ENCODE results near the gene ACBD4.

ACBD4 gene

DNA sequence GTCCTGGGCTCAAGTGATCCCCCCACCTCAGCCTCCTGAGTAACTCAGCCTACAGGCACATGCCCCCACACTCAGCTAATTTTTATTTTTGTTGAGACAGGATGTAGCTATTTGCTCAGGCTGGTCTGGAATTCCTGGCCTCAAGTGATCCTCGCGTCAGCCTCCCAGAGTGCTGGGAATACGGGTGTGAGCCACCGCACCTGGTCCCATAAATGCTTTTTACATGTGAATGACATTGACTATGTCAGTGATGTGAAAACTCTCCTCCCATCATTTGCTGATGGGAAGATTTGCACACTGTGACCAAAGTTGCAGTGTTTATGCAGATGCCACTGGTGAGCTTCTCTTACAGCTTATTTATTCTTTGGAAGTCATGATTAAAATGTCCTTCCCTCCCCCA is 18.2 kb upstream of the ACBD4 start:
- no peaks in the 10 kb centered on the region for H3K4me1 ChIP-seq
- H3K4me3 ChIP-seq (ENCODE audit: low read depth, low read length): no peak overlapping the region
- no peak overlapping the region for H3K4me2 ChIP-seq (ENCODE audit: low read length)
- no peak overlapping the region for H3K27ac ChIP-seq
- no peaks in the 10 kb centered on the region for H3K9me3 ChIP-seq (ENCODE audit: control insufficient read depth, low read length)
- TF ChIP-seq, protein P1, sequence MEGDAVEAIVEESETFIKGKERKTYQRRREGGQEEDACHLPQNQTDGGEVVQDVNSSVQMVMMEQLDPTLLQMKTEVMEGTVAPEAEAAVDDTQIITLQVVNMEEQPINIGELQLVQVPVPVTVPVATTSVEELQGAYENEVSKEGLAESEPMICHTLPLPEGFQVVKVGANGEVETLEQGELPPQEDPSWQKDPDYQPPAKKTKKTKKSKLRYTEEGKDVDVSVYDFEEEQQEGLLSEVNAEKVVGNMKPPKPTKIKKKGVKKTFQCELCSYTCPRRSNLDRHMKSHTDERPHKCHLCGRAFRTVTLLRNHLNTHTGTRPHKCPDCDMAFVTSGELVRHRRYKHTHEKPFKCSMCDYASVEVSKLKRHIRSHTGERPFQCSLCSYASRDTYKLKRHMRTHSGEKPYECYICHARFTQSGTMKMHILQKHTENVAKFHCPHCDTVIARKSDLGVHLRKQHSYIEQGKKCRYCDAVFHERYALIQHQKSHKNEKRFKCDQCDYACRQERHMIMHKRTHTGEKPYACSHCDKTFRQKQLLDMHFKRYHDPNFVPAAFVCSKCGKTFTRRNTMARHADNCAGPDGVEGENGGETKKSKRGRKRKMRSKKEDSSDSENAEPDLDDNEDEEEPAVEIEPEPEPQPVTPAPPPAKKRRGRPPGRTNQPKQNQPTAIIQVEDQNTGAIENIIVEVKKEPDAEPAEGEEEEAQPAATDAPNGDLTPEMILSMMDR (IDR thresholded peaks at IDR 0.05): no peak
- no peaks in the 10 kb centered on the region for H3K27me3 ChIP-seq (ENCODE audit: control insufficient read depth, insufficient read depth, low read length)
- H3K79me2 ChIP-seq: no peaks in the 10 kb centered on the region
- H3K9ac ChIP-seq: no peak overlapping the region
- no peaks in the 10 kb centered on the region for H3K36me3 ChIP-seq (ENCODE audit: control insufficient read depth, insufficient read depth, low read length)
- no peak overlapping the region for H2AFZ ChIP-seq

DNA sequence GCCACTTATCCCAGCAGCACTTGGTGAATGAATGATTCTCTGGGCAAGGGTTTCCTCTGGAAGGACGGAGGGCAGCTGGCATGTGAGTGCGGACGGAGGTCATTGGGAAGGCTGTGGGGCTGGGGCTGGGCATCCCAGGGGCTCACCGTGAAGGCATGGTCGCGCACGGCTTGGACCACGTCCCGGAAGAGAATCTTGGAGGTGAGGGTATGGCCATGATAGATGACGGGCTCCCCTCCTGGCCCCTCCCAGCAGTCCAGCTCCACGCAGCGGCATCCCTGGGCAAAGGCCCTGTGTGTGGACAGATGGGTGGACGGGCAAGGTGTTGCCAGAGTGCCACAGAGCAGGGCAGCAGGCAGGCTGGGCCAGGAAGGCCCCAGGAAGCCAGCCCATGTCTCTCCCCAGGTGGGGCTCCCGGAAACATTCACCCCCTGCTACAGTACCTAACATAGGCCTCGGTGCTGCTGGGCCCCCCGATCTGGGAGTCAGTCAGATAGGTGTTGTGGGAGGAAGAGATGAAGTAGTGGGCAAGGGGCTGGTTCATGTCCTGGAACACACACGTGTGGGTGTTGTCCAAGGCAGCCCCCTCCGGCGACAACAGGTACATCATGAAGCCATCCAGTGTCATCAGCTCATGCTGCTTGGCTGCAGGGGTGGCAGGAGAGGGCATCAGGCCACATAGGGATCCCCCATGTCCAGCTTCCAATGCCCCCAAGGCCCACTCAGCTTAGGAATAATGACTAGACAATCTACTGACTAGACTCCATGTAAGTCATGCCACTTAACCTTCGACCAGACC is 17.4 kb upstream of the ACBD4 start:
- H3K4me1 ChIP-seq: no peaks in the 10 kb centered on the region
- H3K4me2 ChIP-seq (ENCODE audit: low read length): no peak overlapping the region
- H3K27me3 ChIP-seq (ENCODE audit: control insufficient read depth, insufficient read depth, low read length): no peaks in the 10 kb centered on the region
- H3K27ac ChIP-seq: no peak overlapping the region
- TF ChIP-seq, protein P1 (IDR thresholded peaks at IDR 0.05): no peak
- no peaks in the 10 kb centered on the region for H3K79me2 ChIP-seq
- H2AFZ ChIP-seq: no peak overlapping the region
- no peaks in the 10 kb centered on the region for H3K9me3 ChIP-seq (ENCODE audit: control insufficient read depth, low read length)
- H3K9ac ChIP-seq: no peak overlapping the region
- no peaks in the 10 kb centered on the region for H3K36me3 ChIP-seq (ENCODE audit: control insufficient read depth, insufficient read depth, low read length)
- no peak overlapping the region for H3K4me3 ChIP-seq (ENCODE audit: low read depth, low read length)

DNA sequence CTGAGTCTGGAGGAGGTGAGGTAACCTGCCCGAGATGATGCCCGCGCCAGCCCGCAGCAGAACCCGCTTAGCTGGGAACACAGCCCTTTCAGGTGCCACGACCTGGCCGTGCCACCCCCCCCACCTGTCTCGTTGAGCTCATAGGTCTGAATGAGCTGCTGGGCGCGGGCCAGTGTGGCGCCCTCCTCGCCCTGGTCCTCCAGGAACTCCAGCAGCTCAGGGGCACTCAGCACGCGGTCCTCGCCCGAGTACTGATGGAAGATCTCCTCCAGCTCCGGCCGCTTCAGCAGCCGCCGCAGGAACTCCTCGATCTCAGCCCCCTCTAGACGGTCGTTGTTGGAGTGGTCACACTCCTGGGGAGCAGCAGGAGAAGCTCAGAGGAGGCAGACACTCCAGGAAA is 16.8 kb upstream of the ACBD4 start:
- no peaks in the 10 kb centered on the region for H3K9me3 ChIP-seq (ENCODE audit: control insufficient read depth, low read length)
- no peak overlapping the region for H3K27ac ChIP-seq
- no peaks in the 10 kb centered on the region for H3K79me2 ChIP-seq
- TF ChIP-seq, protein P1 (IDR thresholded peaks at IDR 0.05): no peak
- H3K4me2 ChIP-seq (ENCODE audit: low read length): no peak overlapping the region
- no peaks in the 10 kb centered on the region for H3K4me1 ChIP-seq
- no peaks in the 10 kb centered on the region for H3K36me3 ChIP-seq (ENCODE audit: control insufficient read depth, insufficient read depth, low read length)
- no peak overlapping the region for H2AFZ ChIP-seq
- H3K27me3 ChIP-seq (ENCODE audit: control insufficient read depth, insufficient read depth, low read length): no peaks in the 10 kb centered on the region
- H3K9ac ChIP-seq: no peak overlapping the region
- no peak overlapping the region for H3K4me3 ChIP-seq (ENCODE audit: low read depth, low read length)

DNA sequence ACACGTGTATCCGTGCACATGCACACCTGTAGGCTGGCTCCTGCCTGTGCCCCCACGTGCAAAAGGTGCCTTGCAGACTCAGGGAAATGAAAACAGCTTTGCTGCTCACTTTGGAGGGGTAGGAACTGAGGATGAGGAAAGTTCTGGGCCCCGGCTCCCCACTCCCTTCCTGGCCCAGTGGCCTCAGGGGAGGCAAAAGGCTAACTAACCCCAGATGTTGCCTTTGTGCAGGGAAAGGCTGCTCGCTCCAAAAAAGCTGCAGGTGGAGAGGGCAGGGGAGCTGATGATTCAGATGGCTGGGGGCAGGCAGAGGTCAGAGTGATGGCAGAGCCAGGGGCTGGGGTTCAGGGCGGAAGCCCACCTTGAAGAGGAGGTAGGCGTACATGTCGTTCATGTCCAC is 15.5 kb upstream of the ACBD4 start:
- H3K4me1 ChIP-seq: peaks cover 3% of the 10 kb centered on the region
- H3K36me3 ChIP-seq (ENCODE audit: control insufficient read depth, insufficient read depth, low read length): no peaks in the 10 kb centered on the region
- H3K4me3 ChIP-seq (ENCODE audit: low read depth, low read length): no peak overlapping the region
- no peaks in the 10 kb centered on the region for H3K9me3 ChIP-seq (ENCODE audit: control insufficient read depth, low read length)
- H3K9ac ChIP-seq: no peak overlapping the region
- H3K4me2 ChIP-seq (ENCODE audit: low read length): no peak overlapping the region
- H3K27me3 ChIP-seq (ENCODE audit: control insufficient read depth, insufficient read depth, low read length): no peaks in the 10 kb centered on the region
- no peaks in the 10 kb centered on the region for H3K79me2 ChIP-seq
- H2AFZ ChIP-seq: no peak overlapping the region
- H3K27ac ChIP-seq: no peak overlapping the region
- TF ChIP-seq, protein P1 (IDR thresholded peaks at IDR 0.05): no peak

DNA sequence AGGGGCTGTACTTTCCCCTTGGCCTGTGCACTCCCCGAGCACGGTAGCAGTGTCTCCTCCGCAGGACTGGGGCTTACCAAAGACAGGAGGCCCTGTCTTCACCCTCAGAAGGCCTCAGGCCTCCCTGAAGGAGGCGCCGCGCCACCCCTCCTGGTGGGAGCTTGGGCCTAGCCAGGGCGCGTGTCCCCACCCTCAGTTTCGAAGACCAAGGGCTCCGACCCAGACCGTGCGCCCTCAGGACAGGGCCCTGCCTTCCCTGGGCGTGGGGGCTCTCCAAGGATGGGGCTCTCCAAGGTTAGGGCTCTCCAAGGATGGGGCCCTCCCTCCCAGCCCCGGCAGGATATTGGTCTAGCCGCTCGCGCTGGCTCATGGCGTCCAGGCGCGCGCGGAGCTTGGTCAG is 14.9 kb upstream of the ACBD4 start:
- H3K4me1 ChIP-seq: peaks cover 3% of the 10 kb centered on the region
- no peak overlapping the region for H3K4me3 ChIP-seq (ENCODE audit: low read depth, low read length)
- no peak overlapping the region for H3K4me2 ChIP-seq (ENCODE audit: low read length)
- no peaks in the 10 kb centered on the region for H3K27me3 ChIP-seq (ENCODE audit: control insufficient read depth, insufficient read depth, low read length)
- no peak overlapping the region for H3K27ac ChIP-seq
- no peaks in the 10 kb centered on the region for H3K9me3 ChIP-seq (ENCODE audit: control insufficient read depth, low read length)
- no peak overlapping the region for H2AFZ ChIP-seq
- TF ChIP-seq, protein P1 (IDR thresholded peaks at IDR 0.05): no peak
- no peaks in the 10 kb centered on the region for H3K79me2 ChIP-seq
- no peaks in the 10 kb centered on the region for H3K36me3 ChIP-seq (ENCODE audit: control insufficient read depth, insufficient read depth, low read length)
- H3K9ac ChIP-seq: no peak overlapping the region

Measured in parathyroid adenoma (tissue), 2 donors.